NCI-H446 (cell line): ENCODE measurements around the gene PEF1.

Experiments used
- DNase-seq, 2 experiments: peaks; one replicate each; lab custom pipeline; 2025; lab: John Stamatoyannopoulos, UW

PEF1 gene

DNA sequence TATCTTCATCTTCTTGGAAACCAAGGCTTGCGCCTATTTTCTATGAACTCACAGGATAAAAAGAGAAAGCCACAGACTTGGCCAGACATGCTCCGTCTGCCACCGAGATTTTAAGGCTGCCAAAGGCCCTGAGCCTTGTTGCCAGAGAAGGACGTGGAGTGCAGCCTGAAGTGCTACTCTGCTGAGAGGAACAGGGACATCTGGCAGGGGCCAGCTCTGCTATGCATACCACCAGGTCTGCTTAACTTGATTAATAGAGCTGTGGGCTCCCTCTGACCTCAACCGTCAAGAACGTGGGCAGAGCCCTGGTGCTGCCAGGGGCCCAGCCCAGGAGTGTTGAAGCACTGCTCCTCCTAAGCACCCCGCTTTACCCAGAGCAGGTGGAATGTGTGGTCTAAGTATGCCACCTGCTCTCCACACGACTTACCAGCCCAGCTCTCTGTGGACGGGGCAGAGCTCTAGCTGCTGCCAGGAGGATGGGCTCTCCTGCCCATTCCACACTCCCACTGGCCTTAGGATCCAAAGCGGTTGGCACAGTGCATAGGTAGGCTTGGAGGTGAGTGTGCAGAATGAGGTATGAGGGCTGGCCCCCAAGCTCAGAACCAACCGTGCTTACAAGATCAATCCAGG lies 16.6 kb downstream of the PEF1 start:
- DNase-seq, result peak; percentile 91 to 96

DNA sequence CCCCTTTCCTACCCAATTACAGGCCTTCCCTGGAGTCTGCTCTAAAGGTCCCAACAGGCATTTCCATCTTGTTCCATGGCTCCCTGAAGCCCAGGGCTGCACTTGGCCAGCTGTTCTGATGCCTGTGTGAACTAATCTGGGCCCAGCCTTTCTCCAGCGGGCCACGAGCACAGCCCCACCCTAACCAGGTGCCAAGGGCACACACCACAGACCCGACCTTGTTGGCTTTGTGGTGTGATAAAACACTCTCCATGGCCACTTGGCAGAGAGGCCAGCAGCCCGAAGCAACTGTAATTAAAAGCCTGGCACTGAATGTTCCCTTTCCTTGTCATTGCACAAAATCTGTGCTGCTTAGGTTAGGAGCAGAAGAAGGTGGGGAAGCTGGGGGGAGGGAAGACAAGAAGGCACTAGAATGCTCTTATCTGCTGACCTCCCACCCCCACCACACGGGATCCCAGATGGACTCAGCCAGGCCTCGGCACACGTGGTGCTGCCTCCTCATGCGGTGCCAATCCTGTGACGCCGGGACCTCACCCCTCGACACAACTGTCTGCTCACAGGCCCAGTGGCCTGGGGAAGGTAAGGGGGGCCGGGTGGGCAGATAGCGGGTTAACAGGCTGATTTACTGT lies 17.3 kb downstream of the PEF1 start:
- peak; percentile 81 to 87 for DNase-seq

DNA sequence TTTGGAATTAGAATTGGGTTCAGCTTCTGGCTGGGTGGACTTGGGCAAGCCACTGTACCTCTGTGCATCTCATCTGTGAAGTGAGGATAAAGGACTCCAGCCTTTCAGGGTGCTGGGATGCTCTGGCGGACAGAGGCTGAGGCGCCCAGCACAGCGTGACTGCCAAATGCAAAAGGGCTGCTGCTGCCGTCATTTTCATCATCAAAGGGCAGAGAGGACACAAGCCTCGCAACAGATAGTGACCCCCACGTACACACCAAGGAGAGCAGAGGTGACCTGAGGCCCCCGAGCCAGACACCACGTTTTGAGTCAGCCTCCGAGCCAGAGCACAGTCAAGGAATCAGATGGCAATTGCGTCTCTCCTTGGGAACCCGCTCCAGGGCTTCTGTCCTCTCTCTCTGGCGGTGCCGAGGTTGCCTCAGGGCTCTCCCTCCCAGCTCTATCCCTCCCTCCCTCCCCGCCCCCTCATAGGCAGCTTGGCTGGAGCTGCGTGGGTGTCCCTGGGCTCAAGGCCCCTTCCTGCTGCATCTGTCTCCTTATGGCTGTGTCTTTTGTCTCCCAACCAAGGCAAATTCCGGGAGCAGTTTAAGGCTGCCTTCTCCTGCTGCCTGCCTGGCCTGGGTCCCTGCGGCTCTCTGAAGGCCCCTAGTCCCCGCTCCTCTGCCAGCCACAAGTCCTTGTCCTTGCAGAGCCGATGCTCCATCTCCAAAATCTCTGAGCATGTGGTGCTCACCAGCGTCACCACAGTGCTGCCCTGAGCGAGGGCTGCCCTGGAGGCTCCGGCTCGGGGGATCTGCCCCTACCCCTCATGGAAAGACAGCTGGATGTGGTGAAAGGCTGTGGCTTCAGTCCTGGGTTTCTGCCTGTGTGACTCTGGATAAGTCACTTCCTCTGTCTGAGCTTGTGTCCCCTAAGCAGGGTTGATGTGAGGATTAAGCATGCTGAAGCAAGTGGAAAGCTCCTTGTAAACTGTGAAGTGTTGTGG lies 18.2 kb downstream of the PEF1 start:
- DNase-seq, result peak; percentile 29 to 84

DNA sequence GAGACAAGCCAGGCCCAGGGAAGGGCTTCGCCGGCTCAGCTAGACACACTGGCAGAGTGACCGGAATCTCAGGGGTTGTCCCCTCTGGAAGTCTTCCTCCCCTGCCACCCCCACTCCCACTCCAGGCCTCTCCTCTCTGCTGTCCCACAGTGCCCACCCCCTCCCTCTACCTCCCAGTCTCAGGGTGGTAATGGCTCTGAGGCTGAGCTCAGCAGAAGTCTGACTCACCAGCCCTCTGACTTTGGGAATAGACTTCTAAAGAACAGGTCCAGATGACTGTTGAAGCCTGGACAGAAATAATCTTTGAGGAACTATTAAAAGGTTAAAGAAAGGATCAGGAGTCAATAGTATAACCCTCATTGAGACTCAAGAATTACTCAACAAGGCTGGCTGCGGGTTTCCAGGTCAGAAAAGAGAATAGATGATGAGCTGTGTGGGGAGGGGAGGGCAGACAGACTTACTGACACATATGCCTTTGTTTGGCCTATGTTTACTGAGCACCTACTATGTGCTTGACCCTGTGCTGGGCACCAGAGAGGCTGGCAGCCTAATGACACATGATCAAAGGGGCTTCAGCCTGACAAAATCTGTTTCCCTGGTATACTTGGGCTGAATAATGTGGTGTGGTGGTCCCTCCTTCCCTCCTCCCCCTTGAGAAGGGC lies 19.0 kb downstream of the PEF1 start:
- no peak for DNase-seq

DNA sequence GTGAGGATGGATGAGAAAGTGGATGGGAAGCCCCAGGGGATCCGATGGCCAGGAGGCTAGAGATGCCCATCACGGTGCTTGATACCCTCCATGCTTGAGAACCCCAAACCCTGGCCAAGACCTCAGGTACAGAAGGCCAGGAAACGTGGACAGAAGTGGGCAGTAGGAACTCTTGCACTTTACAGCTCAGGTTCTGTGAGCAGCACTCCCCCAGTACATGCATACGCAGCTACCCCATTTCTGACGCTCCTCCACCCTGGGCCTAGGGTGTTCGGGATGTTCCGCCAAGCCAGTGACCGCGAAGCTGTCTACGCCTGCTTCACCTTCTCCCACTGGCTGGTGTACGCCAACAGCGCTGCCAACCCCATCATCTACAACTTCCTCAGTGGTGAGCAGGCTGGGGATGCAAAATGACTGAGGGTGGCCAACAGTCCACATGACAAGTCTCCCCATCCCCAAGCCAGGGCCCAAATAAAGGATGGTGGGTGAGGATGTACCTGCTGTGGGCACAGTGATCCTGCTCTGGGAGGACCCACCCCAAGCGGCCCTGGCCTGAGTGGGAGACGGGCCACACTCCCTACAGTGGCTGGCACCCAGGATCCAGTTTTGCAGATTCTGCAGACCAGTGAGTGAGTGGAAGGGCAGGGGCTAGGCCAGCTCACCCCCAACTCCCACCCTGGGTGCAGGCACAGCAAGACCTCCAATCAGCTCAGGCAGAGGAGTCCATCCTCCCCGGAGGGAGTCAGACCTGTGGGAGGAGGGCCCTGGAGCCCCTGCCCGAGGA lies 19.8 kb downstream of the PEF1 start:
- no peak for DNase-seq

DNA sequence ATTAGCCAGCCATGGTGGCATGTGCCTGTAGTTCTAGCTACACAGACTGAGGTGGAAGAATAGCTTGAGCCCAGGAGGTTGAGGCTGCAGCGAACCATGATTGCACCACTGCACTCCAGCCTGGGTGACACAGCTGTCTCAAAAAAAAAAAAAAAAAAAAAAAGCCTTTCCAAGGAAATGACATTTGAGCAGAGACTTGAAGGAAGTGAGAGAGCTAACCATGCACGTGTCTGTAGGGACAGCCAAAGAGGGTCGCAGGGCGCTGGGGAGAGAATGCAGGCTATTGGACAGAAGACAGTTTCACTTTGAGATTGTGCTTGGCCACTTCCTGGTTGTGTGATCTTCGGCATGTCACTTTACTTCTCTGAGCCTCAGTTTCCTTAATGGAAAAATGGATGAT lies 20.4 kb downstream of the PEF1 start:
- DNase-seq, result no peak

DNA sequence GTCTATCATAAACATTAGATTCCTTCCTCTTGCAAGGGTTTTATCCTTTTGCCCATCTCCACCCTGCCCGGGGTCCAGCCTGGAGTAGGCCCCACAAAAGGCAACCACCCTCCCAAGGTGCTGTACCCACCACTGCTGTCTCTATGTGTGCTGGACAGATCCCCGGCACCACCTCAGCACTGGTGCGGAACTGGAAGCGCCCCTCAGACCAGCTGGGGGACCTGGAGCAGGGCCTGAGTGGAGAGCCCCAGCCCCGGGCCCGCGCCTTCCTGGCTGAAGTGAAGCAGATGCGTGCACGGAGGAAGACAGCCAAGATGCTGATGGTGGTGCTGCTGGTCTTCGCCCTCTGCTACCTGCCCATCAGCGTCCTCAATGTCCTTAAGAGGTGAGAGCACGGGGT lies 21.3 kb downstream of the PEF1 start:
- DNase-seq, result no peak

DNA sequence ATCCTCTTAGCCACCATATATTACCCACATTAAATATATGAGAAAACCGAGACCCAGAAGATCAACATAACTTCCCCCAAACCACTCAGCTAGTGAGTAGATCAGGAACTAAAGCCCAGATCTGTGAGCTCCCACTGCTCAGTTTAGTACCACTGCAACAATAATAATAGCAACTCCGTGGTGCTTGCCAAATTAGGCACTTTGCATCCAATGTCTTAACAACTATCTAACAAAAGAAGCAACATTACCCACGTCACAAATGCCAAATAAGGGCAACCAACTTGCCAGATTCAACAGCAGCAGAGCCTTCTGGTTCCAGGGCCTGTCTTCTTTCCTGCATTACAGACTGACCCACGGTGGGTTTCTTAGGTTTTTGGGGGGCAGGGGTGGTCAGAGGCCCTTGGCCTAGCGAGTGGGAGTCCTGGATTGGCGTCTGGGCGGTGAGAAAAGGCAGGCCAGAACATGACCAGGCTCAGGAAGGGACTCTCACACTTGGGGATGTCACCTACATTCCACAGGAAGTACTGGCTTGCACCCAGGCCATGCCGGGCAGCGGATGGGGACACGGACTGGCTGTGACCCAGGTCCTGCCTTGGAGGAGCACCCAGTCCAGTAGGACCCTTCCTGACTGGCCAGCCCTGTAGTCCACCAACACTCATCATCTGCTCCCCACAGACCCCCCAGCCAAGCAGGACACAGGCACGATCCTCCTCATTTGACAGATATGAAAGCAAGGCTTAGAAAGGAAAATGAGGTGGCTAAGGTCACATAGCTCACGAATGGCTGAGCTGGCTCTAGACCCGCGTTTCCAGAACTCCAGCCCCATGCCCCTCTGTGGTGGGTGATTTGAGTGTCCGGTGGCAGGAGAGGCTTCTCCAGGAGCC lies 22.6 kb downstream of the PEF1 start:
- peak in 1 of 2 experiments; percentile 21 for DNase-seq

DNA sequence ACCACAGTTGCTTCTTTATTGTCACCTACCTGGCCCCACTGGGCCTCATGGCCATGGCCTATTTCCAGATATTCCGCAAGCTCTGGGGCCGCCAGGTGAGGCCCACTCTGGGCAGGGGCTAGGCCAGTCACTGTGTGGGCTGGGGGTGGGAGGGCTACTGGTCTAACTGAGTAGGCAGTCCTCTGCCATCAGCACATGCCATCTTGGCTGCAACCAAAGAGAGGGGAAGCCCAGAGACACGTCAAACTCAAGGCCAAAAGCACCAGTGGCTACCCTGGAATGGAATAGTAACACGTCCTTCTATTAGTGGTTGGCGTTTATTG lies 23.2 kb downstream of the PEF1 start:
- DNase-seq, result no peak

DNA sequence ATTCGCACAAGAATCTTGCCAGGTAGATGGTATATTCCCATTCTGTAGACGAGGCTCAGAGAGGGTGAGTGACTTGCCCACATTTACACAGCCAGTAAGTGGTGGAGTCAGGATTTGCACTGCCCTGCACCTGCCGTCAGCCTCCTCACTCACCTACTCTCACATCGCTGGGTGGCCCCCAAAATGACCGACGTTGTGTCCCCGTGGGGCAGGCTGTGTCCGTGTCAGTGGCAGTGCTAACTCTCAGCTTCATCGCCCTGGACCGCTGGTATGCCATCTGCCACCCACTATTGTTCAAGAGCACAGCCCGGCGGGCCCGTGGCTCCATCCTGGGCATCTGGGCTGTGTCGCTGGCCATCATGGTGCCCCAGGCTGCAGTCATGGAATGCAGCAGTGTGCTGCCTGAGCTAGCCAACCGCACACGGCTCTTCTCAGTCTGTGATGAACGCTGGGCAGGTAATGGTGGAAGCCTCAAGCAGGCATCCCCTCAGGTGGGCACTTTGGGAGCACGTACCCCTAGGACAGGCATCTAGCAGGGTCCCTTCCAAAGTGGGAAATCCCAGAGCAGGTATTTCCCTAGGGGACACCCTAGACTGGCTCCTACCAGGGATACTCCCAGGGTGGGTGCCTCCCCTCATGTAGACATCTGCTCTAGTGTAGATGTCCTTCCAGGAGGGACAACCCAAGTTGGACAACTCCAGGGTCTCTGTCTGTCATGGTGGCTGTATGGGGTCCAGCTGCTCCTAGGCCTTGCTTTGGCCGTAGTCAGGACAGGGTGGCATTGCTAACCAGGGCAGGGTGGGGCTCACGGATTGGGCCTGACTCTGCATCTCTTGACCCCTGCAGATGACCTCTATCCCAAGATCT lies 23.8 kb downstream of the PEF1 start:
- no peak for DNase-seq

DNA sequence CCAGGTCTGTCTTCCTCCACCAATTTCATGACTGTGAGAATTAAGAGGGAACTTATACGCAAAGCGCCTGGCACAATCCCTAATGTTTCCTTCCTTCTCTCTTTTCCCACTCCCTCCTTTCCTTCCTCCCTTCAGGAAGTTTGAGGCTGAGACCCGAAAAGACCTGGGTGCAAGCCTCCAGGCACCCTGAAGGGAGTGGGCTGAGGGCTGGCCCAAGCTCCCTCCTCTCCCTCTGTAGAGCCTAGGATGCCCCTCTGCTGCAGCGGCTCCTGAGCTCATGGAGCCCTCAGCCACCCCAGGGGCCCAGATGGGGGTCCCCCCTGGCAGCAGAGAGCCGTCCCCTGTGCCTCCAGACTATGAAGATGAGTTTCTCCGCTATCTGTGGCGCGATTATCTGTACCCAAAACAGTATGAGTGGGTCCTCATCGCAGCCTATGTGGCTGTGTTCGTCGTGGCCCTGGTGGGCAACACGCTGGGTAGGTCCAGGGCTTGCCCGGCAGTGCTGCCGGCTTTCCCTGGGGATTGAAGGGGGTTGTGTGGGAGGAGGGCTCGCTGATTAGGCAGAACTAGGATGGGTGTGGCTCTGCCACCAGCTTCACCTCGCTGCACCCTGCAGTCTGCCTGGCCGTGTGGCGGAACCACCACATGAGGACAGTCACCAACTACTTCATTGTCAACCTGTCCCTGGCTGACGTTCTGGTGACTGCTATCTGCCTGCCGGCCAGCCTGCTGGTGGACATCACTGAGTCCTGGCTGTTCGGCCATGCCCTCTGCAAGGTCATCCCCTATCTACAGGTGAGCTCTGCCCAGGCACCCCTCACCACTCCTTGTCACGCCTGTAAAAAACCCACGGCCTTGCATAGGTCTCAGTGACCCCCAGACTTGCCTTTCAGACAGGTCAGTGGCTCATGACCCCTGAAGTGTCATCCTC lies 25.5 kb downstream of the PEF1 start:
- DNase-seq, result no peak

DNA sequence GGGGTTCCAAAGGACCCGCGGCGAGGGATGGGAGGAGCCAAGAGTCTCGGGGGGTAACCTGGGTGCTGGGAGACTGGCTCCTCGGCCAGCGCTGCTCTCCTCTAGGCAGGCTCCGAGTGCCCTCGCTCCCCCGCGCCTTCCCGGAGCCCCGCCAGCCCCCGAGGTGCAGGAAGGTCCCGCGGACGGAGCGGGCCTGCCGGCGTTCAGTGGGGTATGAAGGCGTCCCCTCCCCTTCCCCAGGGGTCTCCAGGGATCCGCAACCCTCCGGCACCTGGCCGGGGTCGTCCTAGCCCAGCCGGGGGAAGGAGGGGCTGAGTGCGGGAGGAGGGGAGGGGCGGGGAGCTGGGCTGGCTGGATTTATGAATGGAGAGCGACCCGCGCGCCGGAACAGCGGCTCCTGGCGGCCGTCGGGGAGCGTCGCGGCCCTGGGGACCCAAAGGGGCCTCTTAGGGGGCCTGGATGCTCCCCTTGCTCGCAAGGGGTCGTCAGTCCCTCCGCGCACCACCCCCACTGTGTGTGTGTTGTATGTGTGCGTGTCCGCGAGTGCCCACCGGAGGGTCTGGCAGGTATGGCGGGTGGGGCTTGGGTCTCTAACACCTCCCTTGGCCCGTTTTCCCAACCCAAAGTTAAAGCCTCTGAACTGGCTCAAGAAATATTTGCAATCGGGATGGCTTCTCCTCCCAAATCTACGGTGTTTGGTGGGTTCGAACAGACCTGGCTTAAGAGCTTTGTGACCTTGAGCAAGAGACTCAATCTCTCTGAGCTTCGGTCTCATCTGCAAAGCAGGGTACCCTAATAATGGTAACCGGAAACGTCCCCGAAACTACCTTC lies 26.5 kb downstream of the PEF1 start:
- peak in 1 of 2 experiments; percentile 63 for DNase-seq

DNA sequence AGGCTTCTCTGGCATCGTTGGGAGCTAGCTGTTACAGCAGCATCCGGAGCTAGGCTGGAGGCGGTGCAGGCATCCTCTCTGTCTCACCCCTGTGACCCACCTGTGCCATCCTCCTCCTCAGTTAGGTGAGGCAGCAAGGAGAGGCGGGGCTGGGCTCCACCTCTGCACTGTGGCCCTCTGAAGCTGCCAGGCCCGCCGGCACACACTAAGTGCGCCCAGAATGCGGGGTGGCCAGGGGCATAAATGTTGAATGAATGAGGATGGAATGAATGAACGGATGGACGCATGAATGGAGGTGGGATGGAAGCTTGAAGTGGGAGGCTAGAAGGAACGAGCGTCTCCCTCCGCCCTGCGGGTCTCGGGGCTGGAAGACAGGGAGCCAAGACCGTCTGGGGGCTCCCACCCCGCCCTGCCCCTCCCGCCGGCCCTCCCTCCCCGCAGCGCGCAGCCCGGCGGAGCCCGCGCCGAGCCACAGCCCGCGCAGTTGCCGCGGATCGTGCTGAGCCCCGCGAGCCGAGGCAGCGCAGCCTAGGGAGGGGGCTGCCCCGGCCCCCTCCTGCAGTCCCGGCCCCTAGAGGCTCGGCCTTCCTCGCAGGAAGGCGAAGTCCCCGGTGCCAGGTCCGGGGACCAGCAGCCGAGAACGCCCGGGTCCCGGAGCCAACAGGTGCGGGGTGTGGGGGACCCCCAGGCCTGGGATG lies 27.3 kb downstream of the PEF1 start, which contains the start of gene HCRTR1:
TSS of gene HCRTR1 (plus strand) at position 472 of the 698 bp plus-strand sequence. CDS start 1,504 bp downstream, outside the sequence.
- no peak for DNase-seq

DNA sequence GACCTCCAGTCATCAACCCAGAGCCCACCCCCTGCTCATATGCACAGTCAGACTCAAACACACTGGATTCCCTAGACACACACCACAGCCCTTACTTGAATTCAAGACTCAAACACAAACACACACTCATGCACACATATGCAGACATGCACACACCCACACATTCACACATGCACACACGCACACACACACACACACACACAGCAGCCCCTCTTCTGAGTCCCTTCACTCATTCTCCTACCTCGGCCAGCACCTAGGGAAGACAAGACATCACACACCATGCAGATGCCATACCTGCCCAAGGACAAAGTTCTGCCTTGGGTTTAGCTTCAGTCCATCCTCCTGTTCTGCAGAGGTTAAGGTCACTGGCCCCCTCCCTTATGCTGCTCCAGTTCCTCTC lies 28.7 kb downstream of the PEF1 start:
- no peak for DNase-seq

DNA sequence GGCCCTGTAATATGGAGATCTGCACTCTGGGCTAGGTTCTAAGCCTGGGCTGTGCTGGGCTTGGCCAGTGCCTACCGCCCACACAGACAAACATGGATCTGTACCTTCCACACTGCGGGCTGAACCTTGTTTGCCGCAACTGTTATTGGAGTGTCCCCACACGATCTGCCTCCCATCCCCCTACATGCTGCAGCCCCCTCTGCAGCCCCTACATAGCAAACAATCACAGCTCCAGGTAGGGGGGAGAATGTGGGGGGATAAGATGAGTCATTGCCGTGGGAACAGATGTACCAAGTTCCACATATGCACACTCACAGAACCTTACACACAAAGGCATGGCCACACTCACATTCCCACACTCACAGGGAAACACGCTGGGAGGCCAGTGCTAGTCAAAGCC lies 29.3 kb downstream of the PEF1 start:
- no peak for DNase-seq

DNA sequence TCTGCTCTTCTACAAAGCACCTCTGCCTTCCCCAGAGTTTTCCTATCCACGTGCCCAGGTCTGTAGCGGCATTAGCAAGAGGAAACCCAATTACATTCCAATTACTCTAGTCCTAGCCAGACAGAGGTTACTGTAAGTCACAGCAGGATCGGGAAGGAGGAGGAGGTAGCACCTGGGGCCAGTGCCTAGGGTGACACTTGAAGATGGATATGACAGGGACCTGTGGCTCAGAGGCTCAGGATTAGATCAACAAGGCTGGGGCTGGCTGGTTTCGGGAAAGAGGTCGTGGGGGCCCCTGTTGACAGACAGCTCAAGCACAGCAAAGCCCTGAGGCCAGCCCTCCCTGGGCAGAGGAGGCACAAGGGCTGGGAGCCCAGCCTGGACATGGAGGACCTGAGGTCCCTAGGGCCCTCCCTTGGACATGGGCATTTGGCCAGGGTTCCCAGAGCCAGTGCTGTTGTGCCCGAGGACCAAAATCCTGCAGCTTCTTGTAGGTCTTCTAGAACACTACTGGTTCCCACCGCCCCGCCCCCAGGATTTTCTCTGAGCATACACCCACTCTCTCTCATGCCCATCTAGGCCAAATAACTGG lies 30.2 kb downstream of the PEF1 start:
- DNase-seq, result no peak
